Dermis blood vessel endothelial cell (primary cell): ENCODE data around the gene RGL2. TPM values are rescaled to one million over a fixed set of nuclear protein-coding genes. Genes with fewer than 3 reads are reported as not detected.

Experiments
- total RNA-seq: library from RNA; depleted of rRNA; stranded (reverse); fragments of >200 nt; gene quantifications from 2 replicates; pipeline ENCODE4 v1.2.3, GENCODE V29; 2014

Gene RGL2
- total RNA-seq, 1 donor from 2014 or later: 82.4 TPM

Other genes starting within 250 kb of the RGL2 start
- gene HLA-DPA1, start 225.3 kb downstream of the RGL2 start, total RNA-seq: 0.34 and 17.4 TPM in 2 replicates
- 1.4 and 22.4 TPM in 2 replicates for gene HLA-DPB1, start 223.0 kb downstream of the RGL2 start, total RNA-seq
- 0.28 and 0.34 TPM in 2 replicates for gene COL11A2, start 106.5 kb downstream of the RGL2 start, total RNA-seq
- gene RXRB, start 98.3 kb downstream of the RGL2 start, total RNA-seq: 26.6 and 27.9 TPM in 2 replicates
- 93.6 and 99.4 TPM in 2 replicates for gene SLC39A7, start 98.1 kb downstream of the RGL2 start, total RNA-seq
- gene HSD17B8, start 94.3 kb downstream of the RGL2 start, total RNA-seq: 8.7 and 9.7 TPM in 2 replicates
- 22.6 and 29.0 TPM in 2 replicates for gene RING1, start 90.4 kb downstream of the RGL2 start, total RNA-seq
- 33.7 and 38.5 TPM in 2 replicates for gene VPS52, start 27.1 kb downstream of the RGL2 start, total RNA-seq
- 1,732 and 3,722 TPM in 2 replicates for gene RPS18, start 26.9 kb downstream of the RGL2 start, total RNA-seq
- gene B3GALT4, start 21.8 kb downstream of the RGL2 start, total RNA-seq: 5.9 and 10.0 TPM in 2 replicates
- 65.9 and 75.4 TPM in 2 replicates for gene WDR46, start 9.7 kb downstream of the RGL2 start, total RNA-seq
- gene PFDN6, start 9.3 kb downstream of the RGL2 start, total RNA-seq: 22.1 and 29.1 TPM in 2 replicates
- 137 and 154 TPM in 2 replicates for gene TAPBP, start 15.1 kb upstream of the RGL2 start, total RNA-seq
- 15.8 and 16.8 TPM in 2 replicates for gene ZBTB22, start 18.8 kb upstream of the RGL2 start, total RNA-seq
- gene DAXX, start 24.0 kb upstream of the RGL2 start, total RNA-seq: 52.1 and 57.9 TPM in 2 replicates
- 12.4 and 34.3 TPM in 2 replicates for gene KIFC1, start 92.9 kb upstream of the RGL2 start, total RNA-seq
- gene PHF1, start 112.1 kb upstream of the RGL2 start, total RNA-seq: 14.4 and 16.5 TPM in 2 replicates
- gene CUTA, start 119.2 kb upstream of the RGL2 start, total RNA-seq: 61.3 and 61.7 TPM in 2 replicates
- 2.4 and 2.5 TPM in 2 replicates for gene SYNGAP1, start 121.1 kb upstream of the RGL2 start, total RNA-seq
- gene ZBTB9, start 155.6 kb upstream of the RGL2 start, total RNA-seq: 5.5 and 6.3 TPM in 2 replicates